NCI-H2081 (cell line): Measurements from ENCODE around the gene KIR2DL4.
"Not testable (repeated sequence)": the region's sequence is repeated elsewhere in the genome, so short reads cannot be mapped to it uniquely, and the experiment has no call there.

ENCODE experiments used
- DNase-seq, 2 experiments: peaks; one replicate each; lab custom pipeline; 2025; lab: John Stamatoyannopoulos, UW

The KIR2DL4 gene

DNA sequence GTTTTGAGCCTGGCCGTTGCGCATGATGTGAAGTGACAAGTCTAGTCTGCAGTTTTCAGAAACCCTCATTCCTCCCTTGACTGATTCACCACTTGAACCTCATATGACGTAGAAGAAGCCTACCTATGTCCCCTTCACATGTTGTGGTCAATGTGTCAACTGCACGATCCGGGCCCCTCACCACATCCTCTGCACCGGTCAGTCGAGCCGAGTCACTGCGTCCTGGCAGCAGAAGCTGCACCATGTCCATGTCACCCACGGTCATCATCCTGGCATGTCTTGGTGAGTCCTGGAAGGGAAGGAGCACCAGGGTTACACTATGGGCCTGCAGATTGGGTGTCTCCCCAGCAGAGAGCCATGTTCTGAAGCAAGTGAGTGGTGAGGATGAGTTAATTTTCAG lies at the start of gene KIR2DL4:
TSS of gene KIR2DL4 (plus strand) at position 201 of the 400 bp plus-strand sequence. CDS start at position 243, 42 bp downstream.
- no peak for DNase-seq

DNA sequence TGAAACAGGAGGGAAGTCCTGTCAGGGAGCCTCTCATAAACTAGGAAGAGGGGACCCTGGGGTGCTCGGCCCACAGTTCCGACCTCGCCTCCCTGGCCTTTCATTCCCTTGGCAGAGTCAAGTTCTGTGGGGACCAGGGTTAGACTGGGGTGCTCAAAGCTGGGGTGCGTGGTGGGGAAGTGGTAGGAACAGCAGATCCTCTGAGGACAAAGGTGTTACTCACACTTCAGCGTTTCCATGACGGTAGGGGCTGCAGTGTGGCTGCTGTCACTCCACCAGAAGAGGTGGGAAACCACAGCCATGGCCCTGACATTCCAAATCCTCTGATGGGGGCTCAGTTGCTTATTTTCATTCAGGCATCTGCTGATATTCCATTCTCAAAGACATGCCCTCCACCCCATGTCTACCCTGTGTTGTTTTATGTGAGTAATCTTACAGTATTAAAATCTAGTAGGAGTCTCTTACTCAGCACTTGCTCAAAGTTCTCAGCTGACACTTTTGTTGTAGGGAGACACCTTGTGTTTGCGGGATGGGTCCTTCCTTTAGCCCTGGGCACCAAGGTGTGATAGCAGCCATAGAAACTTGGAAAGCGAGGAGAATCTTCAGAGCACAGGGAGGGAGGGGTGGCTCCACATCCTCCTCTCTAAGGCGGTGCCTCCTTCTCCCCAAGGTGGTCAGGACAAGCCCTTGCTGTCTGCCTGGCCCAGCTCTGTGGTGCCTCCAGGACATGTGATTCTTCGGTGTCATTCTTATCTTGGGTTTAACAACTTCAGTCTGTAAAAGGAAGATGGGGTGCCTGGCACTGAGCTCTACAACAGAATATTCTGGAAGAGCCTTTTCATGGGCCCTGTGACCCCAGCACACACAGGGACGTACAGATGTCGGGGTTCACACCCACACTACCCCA lies 47.0 kb upstream of the KIR2DL4 start:
- not testable (repeated sequence) for DNase-seq

- DNase-seq: not testable (repeated sequence)
These were observed 44.8 kb upstream of the KIR2DL4 start for GRCh38 chr19:54758577-54758976.

DNA sequence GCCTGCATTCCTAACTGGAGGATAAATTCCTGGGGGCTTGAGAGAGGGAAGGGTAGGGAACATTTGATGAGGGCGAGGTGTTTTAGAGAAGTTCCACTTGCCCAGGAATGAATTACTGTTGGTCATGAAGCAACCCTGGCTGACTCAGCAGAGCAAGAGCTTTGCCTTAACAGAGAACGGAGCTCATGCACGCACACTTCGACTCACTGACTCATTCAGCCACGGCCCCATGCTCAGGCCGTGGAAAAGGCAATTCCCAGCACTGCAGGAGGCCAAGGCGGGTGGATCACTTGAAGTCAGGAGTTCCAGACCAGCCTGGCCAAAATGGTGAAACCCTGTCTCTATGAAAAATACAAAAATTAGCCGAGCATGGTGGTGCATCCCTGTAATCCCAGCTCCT lies 39.2 kb upstream of the KIR2DL4 start:
- not testable (repeated sequence) for DNase-seq

- DNase-seq: not testable (repeated sequence)
These were observed 36.9 kb upstream of the KIR2DL4 start for GRCh38 chr19:54766464-54766863.

DNA sequence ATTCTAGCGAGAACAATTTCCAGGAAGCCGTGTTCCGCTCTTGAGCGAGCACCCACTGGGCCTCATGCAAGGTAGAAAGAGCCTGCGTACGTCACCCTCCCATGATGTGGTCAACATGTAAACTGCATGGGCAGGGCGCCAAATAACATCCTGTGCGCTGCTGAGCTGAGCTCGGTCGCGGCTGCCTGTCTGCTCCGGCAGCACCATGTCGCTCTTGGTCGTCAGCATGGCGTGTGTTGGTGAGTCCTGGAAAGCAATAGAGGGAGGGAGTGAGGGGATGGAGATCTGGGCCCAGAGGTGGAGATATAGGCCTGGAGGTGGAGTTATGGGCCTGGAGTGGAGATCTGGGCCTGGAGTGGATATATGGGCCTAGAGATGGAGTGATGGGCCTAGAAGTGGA lies 33.8 kb upstream of the KIR2DL4 start, which contains the start of gene KIR2DL1:
TSS of gene KIR2DL1 (plus strand) at position 148 of the 400 bp plus-strand sequence. CDS start at position 206, 58 bp downstream.
- not testable (repeated sequence) for DNase-seq

GRCh38 chr19:54770511-54770910 lies 32.9 kb upstream of the KIR2DL4 start:
- DNase-seq: not testable (repeated sequence)

GRCh38 chr19:54771018-54771960 lies 32.1 kb upstream of the KIR2DL4 start:
- not testable (repeated sequence) for DNase-seq

GRCh38 chr19:54772666-54773065 lies 30.7 kb upstream of the KIR2DL4 start:
- not testable (repeated sequence) for DNase-seq

DNA sequence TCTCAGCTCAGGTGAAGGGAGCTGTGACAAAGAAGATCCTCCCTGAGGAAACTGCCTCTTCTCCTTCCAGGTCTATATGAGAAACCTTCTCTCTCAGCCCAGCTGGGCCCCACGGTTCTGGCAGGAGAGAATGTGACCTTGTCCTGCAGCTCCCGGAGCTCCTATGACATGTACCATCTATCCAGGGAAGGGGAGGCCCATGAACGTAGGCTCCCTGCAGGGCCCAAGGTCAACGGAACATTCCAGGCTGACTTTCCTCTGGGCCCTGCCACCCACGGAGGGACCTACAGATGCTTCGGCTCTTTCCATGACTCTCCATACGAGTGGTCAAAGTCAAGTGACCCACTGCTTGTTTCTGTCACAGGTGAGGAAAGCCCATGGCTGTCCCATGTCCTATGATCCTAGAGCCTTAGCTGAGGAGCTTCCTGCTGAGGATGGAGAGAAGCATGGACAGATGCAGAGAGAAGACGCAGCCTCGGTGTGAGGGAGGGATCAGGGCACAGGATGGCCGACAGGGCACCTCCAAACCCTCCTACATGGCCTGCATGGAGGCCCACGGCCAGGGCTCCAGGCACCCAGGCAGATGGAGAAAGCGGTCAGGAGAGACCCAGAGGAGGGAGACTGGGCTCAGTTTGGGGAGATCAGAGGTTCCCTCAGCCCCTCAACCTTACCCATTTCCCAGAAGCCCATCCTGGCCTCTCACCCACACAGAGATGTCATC lies 28.2 kb upstream of the KIR2DL4 start:
- not testable (repeated sequence) for DNase-seq

- DNase-seq: not testable (repeated sequence)
These were observed 27.6 kb upstream of the KIR2DL4 start for GRCh38 chr19:54775830-54776229.

GRCh38 chr19:54777851-54778250 lies 25.6 kb upstream of the KIR2DL4 start:
- DNase-seq: not testable (repeated sequence)

DNA sequence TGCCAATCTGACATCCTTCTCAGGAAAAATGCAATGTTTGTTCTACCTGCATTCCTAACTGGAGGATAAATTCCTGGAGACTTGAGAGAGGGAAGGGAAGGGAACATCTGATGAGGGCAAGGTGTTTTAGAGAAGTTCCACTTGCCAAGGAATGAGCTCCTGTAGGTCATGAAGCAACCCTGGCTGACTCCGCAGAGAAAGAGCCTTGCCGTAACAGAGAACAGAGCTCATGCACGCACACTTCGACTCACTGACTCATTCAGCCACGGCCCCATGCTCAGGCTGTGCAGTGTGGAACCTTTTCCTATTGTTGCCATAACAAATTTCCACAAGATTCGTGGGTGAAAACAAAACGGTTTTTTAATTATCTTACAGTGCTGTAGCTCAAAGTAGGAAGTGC lies 24.5 kb upstream of the KIR2DL4 start:
- not testable (repeated sequence) for DNase-seq

GRCh38 chr19:54782916-54783315 lies 20.5 kb upstream of the KIR2DL4 start:
- DNase-seq: not testable (repeated sequence)

DNA sequence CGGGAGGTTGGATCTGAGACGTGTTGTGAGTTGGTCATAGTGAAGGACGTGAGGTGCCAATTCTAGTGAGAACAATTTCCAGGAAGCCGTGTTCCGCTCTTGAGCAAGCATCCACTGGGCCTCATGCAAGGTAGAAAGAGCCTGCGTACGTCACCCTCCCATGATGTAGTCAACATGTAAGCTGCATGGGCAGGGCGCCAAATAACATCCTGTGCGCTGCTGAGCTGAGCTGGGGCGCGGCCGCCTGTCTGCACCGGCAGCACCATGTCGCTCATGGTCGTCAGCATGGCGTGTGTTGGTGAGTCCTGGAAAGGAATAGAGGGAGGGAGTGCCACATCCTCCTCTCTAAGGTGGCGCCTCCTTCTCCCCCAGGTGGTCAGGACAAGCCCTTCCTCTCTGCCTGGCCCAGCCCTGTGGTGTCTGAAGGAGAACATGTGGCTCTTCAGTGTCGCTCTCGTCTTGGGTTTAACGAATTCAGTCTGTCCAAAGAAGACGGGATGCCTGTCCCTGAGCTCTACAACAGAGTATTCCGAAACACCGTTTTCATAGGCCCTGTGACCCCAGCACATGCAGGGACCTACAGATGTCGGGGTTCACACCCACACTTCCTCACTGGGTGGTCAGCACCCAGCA lies 17.2 kb upstream of the KIR2DL4 start:
- not testable (repeated sequence) for DNase-seq

GRCh38 chr19:54788154-54788553 lies 15.3 kb upstream of the KIR2DL4 start:
- not testable (repeated sequence) for DNase-seq

GRCh38 chr19:54790711-54791110 lies 12.7 kb upstream of the KIR2DL4 start:
- no peak for DNase-seq

DNA sequence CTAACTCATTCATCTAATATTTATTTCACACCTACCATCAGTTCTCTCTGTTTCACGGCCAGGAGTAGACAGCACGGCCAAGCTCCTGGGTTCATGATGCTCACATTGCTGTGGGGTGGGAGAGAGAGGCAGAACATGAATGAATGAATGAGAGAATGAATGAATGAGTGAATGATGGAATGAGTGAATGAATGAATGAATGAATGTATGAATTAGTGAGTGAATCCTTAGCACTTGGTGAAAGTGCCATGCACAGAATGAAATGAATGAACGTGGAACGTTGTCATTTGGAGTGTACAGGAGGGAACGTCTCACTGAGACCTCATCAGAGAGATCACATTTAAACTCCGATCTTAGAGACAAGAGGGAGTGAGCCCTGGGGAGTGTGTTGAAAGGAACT lies 11.9 kb upstream of the KIR2DL4 start:
- DNase-seq: no peak

- DNase-seq: no peak
These were observed 10.6 kb upstream of the KIR2DL4 start for GRCh38 chr19:54792814-54793213.

DNA sequence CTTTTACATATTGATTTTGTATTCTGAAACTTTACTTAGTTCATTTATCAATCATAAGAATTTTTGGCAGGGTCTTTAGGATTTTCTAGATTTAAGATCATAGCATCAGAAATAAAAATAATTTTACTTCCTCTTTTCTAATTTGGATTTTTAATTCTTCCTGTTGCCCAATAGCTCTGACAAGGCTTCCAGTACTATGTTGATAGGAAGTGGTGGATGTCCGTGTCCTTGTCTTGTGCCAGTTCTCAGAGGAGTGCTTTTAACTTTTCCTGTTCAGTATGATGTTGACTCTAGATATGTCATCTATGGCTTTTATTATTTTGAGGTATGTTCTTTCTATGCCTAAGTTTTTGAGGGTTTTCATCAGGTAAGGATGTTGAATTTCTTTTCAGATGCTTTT lies 7.7 kb upstream of the KIR2DL4 start:
- DNase-seq: no peak

DNA sequence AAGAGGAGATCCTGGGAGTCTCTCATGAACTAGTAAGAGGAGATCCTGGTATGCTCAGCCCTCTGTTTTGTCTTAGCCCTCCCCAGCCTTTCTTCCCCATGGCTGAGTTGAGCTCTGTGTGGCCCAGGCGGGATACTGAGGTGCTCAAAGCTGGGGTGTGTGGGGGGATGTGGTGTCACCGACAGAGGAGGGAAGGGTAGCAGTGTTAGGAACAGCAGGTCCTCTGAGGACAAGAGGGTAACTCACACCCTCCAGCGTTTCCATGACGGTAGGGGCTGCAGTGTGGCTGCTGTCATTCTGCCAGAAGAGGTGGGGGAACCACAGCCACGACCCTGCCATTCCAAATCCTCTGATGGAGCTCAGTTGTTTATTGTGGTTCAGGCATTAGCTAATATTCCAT lies 691 bp downstream of the KIR2DL4 start:
- DNase-seq: no peak
